Endodermal cell (in vitro differentiated cells): ENCODE data around the gene CHTF18. TPM values are rescaled to one million over a fixed set of nuclear protein-coding genes. Genes with fewer than 3 reads are reported as not detected.

Experiments used
- DNase-seq: peaks from one replicate; pipeline ENCODE4 v3.0.0-alpha.2; 2017
- H3K27ac ChIP-seq: 2 replicates; pipeline ENCODE4 v1.5.1; 2013; ENCODE audit warnings: mild to moderate bottlenecking, low read depth, low read length, moderate library complexity
- H3K27me3 ChIP-seq: 2 replicates; pipeline ENCODE4 v1.6.1; 2013; ENCODE audit warnings: mild to moderate bottlenecking, low read length, moderate library complexity; ENCODE audit not compliant: insufficient read depth, control insufficient read depth, poor library complexity, severe bottlenecking
- H3K36me3 ChIP-seq: 2 replicates; pipeline ENCODE4 v1.7.0; 2013; ENCODE audit warnings: mild to moderate bottlenecking, low read length, moderate library complexity; ENCODE audit not compliant: control insufficient read depth, insufficient read depth
- H3K4me1 ChIP-seq: one replicate; pipeline ENCODE4 v1.7.0; 2013; ENCODE audit warnings: low read length; ENCODE audit not compliant: control insufficient read depth, insufficient read depth
- H3K4me3 ChIP-seq: 2 replicates; pipeline ENCODE4 v1.5.1; 2013; ENCODE audit warnings: mild to moderate bottlenecking, low read length, moderate library complexity
- H3K9ac ChIP-seq: 2 replicates; pipeline ENCODE4 v1.6.1; 2013; ENCODE audit warnings: mild to moderate bottlenecking, low read length, moderate library complexity; ENCODE audit not compliant: poor library complexity, severe bottlenecking; ENCODE audit errors: extremely low read depth
- H3K9me3 ChIP-seq: 2 replicates; pipeline ENCODE4 v1.6.1; 2013; ENCODE audit warnings: mild to moderate bottlenecking, low read length, moderate library complexity; ENCODE audit not compliant: control insufficient read depth
- H3K27ac Mint-ChIP-seq: 2 replicates; pipeline ENCODE4 v1.8.0; 2020; ENCODE audit warnings: mixed read lengths
- H3K27me3 Mint-ChIP-seq: 2 replicates; pipeline ENCODE4 v1.8.0; 2021; ENCODE audit warnings: mild to moderate bottlenecking, mixed read lengths; ENCODE audit not compliant: insufficient read depth
- H3K36me3 Mint-ChIP-seq: 2 replicates; pipeline ENCODE4 v1.8.0; 2020; ENCODE audit warnings: low read depth, mixed read lengths
- H3K4me1 Mint-ChIP-seq: 2 replicates; pipeline ENCODE4 v1.8.0; 2020; ENCODE audit warnings: mixed read lengths
- H3K4me3 Mint-ChIP-seq: 2 replicates; pipeline ENCODE4 v1.8.0; 2020; ENCODE audit warnings: mild to moderate bottlenecking, moderate library complexity, mixed read lengths
- H3K9me3 Mint-ChIP-seq: 2 replicates; pipeline ENCODE4 v1.8.0; 2020; ENCODE audit warnings: mild to moderate bottlenecking, mixed read lengths
- CTCF ChIP-seq: fragments of 200-600 bp; sonication (generic); conservative IDR thresholded peaks from 2 replicates; pipeline ENCODE4 v1.5.0; 2021; ENCODE audit warnings: antibody characterized with exemption, mild to moderate bottlenecking
- WGBS, 2 experiments: methylation state at CpG; one replicate each; pipeline versions ENCODE4 v1.1.5 to v1.1.7; 2013; ENCODE audit warnings: missing lambda C conversion rate in 2 of 2, mixed read lengths in 1 of 2; ENCODE audit not compliant: insufficient coverage in 1 of 2, insufficient read length in 1 of 2; 5-methylcytosine and 5-hydroxymethylcytosine counted together
- total RNA-seq, 2 donors: library from RNA; stranded (reverse); fragmentation: NEBNext Ultra II Directional in 1 of 2; extraction: Animal tissue kit (Norgen Biotek cat#: 25700) in 1 of 2; gene quantifications; 2 replicates in 1 of 2; 3 replicates in 1 of 2; pipeline ENCODE4 v1.2.1, GENCODE V29; 2021

The CHTF18 gene
- total RNA-seq, 2 donors from 2014 or later = 158 to 169 TPM

DNA sequence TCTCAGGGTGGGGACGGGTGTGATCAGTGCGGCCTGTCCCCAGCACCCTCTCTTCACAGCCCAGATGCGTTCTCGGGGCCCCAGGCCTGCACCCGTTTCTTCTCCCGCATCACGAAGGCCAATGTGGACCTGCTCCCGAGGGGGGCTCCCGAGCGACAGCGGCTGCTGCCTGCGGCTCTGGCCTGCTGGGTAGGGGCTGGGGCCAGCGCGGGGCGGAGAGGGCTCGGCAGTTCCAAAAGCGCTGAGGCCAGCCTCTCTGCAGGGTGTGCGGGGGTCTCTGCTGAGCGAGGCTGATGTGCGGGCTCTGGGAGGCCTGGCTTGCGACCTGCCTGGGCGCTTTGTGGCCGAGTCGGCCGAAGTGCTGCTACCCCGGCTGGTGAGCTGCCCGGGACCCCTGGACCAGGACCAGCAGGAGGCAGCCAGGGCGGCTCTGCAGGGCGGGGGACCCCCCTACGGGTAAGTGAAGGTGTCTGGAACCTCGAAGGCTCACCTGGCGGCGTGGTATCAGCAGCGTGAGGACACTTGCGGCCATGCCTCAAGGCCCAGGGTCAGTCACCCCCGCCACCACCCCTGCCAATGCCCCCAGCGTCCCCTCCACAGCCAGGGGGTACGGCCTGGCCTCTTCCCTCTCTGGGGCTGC, 23.5 kb upstream of the CHTF18 start:
- no peak for TF ChIP-seq CTCF
- H3K9me3 ChIP-seq = no peaks in the 10 kb centered on the region
- Mint-ChIP-seq H3K9me3 (no peaks in the 10 kb centered on the region), H3K4me1 (no peaks in the 10 kb centered on the region), H3K4me3 (no peak overlapping the region), H3K27me3 (no peaks in the 10 kb centered on the region), H3K36me3 (no peaks in the 10 kb centered on the region), H3K27ac (no peak overlapping the region)
- no peaks in the 10 kb centered on the region for H3K4me1 ChIP-seq
- H3K4me3 ChIP-seq = no peak overlapping the region
- H3K27me3 ChIP-seq = no peaks in the 10 kb centered on the region
- DNase-seq = no peak
- H3K9ac ChIP-seq = no peak overlapping the region
- no peak overlapping the region for H3K27ac ChIP-seq
- 90 to 92% methylated on average over 32 to 38 of the region's 38 CpGs for WGBS, 2 experiments
- no peaks in the 10 kb centered on the region for H3K36me3 ChIP-seq

DNA sequence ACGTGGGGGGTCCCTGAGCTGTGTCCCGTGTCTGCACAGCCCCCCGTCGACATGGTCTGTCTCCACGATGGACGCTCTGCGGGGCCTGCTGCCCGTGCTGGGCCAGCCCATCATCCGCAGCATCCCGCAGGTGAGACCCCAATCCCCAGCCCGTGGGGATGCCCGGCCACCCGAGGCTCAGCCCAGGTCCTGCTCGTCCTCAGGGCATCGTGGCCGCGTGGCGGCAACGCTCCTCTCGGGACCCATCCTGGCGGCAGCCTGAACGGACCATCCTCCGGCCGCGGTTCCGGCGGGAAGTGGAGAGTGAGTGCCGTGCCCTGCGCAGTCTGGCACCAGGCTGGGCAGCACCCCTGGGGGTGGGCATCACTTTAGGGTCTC, 22.9 kb upstream of the CHTF18 start:
- H3K27me3 ChIP-seq = no peaks in the 10 kb centered on the region
- no peak overlapping the region for H3K27ac ChIP-seq
- WGBS, 2 experiments = 91 to 95% methylated on average over 12 to 29 of the region's 29 CpGs
- H3K36me3 ChIP-seq = no peaks in the 10 kb centered on the region
- H3K9ac ChIP-seq = no peak overlapping the region
- no peak overlapping the region for H3K4me3 ChIP-seq
- H3K9me3 ChIP-seq = no peaks in the 10 kb centered on the region
- H3K36me3 Mint-ChIP-seq = no peaks in the 10 kb centered on the region
- no peaks in the 10 kb centered on the region for H3K9me3 Mint-ChIP-seq
- no peaks in the 10 kb centered on the region for H3K4me1 ChIP-seq
- no peaks in the 10 kb centered on the region for H3K4me1 Mint-ChIP-seq
- H3K27me3 Mint-ChIP-seq = no peaks in the 10 kb centered on the region
- no peak overlapping the region for H3K4me3 Mint-ChIP-seq
- no peak for TF ChIP-seq CTCF
- no peak overlapping the region for H3K27ac Mint-ChIP-seq
- no peak for DNase-seq

DNA sequence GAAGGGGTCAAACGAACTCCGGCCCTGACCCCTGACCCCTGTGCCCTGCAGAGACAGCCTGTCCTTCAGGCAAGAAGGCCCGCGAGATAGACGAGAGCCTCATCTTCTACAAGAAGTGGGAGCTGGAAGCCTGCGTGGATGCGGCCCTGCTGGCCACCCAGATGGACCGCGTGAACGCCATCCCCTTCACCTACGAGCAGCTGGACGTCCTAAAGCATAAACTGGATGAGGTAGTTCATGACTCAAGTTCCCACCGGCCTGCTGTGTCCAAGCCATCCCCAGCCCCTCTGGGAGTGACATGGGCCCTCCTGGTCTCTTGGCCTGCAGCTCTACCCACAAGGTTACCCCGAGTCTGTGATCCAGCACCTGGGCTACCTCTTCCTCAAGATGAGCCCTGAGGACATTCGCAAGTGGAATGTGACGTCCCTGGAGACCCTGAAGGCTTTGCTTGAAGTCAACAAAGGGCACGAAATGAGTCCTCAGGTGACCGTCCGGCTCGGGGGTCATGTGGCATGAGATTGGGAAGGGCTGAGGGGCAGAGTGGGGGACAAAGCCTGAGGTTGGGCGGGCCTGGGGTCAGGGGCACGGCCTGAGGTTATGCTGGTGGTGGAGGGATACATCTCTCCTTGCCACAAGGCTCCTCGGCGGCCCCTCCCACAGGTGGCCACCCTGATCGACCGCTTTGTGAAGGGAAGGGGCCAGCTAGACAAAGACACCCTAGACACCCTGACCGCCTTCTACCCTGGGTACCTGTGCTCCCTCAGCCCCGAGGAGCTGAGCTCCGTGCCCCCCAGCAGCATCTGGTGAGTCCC, 22.2 kb upstream of the CHTF18 start:
- Mint-ChIP-seq H3K4me3 (no peak overlapping the region), H3K27ac (no peak overlapping the region), H3K4me1 (no peaks in the 10 kb centered on the region), H3K9me3 (no peaks in the 10 kb centered on the region), H3K36me3 (no peaks in the 10 kb centered on the region), H3K27me3 (no peaks in the 10 kb centered on the region)
- H3K27me3 ChIP-seq = no peaks in the 10 kb centered on the region
- 94 to 97% methylated on average over 25 to 29 of the region's 29 CpGs for WGBS, 2 experiments
- DNase-seq = no peak
- no peaks in the 10 kb centered on the region for H3K36me3 ChIP-seq
- no peak overlapping the region for H3K9ac ChIP-seq
- H3K4me1 ChIP-seq = no peaks in the 10 kb centered on the region
- H3K27ac ChIP-seq = no peak overlapping the region
- no peaks in the 10 kb centered on the region for H3K9me3 ChIP-seq
- H3K4me3 ChIP-seq = no peak overlapping the region
- no peak for TF ChIP-seq CTCF
